IPS-18c (cell line): ENCODE measurements around the gene SLC12A3.

ENCODE experiments used
- H3K4me3 ChIP-seq: 2 replicates; pipeline ENCODE4 v1.7.0; 2013; ENCODE audit warnings: low read depth, mild to moderate bottlenecking, low read length, moderate library complexity; ENCODE audit not compliant: insufficient read depth
- H3K9me3 ChIP-seq: one replicate; pipeline ENCODE4 v1.6.1; 2013; ENCODE audit warnings: mild to moderate bottlenecking, low read length, moderate library complexity; ENCODE audit not compliant: control insufficient read depth, insufficient read depth

Gene SLC12A3

GRCh38 chr16:56897026-56897799, 32.2 kb downstream of the SLC12A3 start:
- H3K4me3 ChIP-seq = no peak overlapping the region
- no peaks in the 10 kb centered on the region for H3K9me3 ChIP-seq

- no peak overlapping the region for H3K4me3 ChIP-seq
- H3K9me3 ChIP-seq = no peaks in the 10 kb centered on the region
These were observed 33.8 kb downstream of the SLC12A3 start for GRCh38 chr16:56898847-56899246.

- H3K4me3 ChIP-seq = no peak overlapping the region
These were observed 38.9 kb downstream of the SLC12A3 start for GRCh38 chr16:56903866-56904265.

GRCh38 chr16:56907401-56907800, 42.4 kb downstream of the SLC12A3 start:
- Histone ChIP-seq H3K9me3 (peaks cover 2% of the 10 kb centered on the region), H3K4me3 (no peak overlapping the region)

More at GRCh38 chr16:56903866-56904265, 38.9 kb downstream of the SLC12A3 start:
- H3K9me3 ChIP-seq = peaks cover 2% of the 10 kb centered on the region

- peaks cover 2% of the 10 kb centered on the region for H3K9me3 ChIP-seq
These were observed 44.5 kb downstream of the SLC12A3 start for GRCh38 chr16:56909527-56909979.

GRCh38 chr16:56910112-56910511, 45.1 kb downstream of the SLC12A3 start:
- Histone ChIP-seq H3K9me3 (peaks cover 2% of the 10 kb centered on the region), H3K4me3 (no peak overlapping the region)

More at GRCh38 chr16:56909527-56909979, 44.5 kb downstream of the SLC12A3 start:
- H3K4me3 ChIP-seq = no peak overlapping the region

GRCh38 chr16:56910654-56911539, 45.9 kb downstream of the SLC12A3 start:
- Histone ChIP-seq H3K9me3 (peaks cover 2% of the 10 kb centered on the region), H3K4me3 (no peak overlapping the region)

- Histone ChIP-seq H3K4me3 (no peak overlapping the region), H3K9me3 (peaks cover 2% of the 10 kb centered on the region)
These were observed 47.0 kb downstream of the SLC12A3 start for GRCh38 chr16:56911771-56912571.

GRCh38 chr16:56912746-56913708, 48.0 kb downstream of the SLC12A3 start:
- H3K4me3 ChIP-seq = no peak overlapping the region
- H3K9me3 ChIP-seq = peaks cover 2% of the 10 kb centered on the region

GRCh38 chr16:56914896-56915295, 49.9 kb downstream of the SLC12A3 start:
- Histone ChIP-seq H3K9me3 (no peaks in the 10 kb centered on the region), H3K4me3 (no peak overlapping the region)

GRCh38 chr16:56915336-56916119, 50.5 kb downstream of the SLC12A3 start:
- Histone ChIP-seq H3K9me3 (no peaks in the 10 kb centered on the region), H3K4me3 (no peak overlapping the region)

- Histone ChIP-seq H3K9me3 (no peaks in the 10 kb centered on the region), H3K4me3 (no peak overlapping the region)
These were observed 51.8 kb downstream of the SLC12A3 start for GRCh38 chr16:56916571-56917403.

- H3K4me3 ChIP-seq = no peak overlapping the region
- H3K9me3 ChIP-seq = no peaks in the 10 kb centered on the region
These were observed 53.5 kb downstream of the SLC12A3 start for GRCh38 chr16:56918467-56919012.

GRCh38 chr16:56919099-56919800, 54.2 kb downstream of the SLC12A3 start:
- no peak overlapping the region for H3K4me3 ChIP-seq
- no peaks in the 10 kb centered on the region for H3K9me3 ChIP-seq
